Tongue (tissue), 2 donors: Measurements from ENCODE around the gene HSPB7. TPM values are rescaled to one million over a fixed set of nuclear protein-coding genes. Genes with fewer than 3 reads are reported as not detected.
"Not testable (repeated sequence)": the region's sequence is repeated elsewhere in the genome, so short reads cannot be mapped to it uniquely, and the experiment has no call there.

Experiments used
- DNase-seq: peaks from one replicate; pipeline ENCODE4 v3.0.0-alpha.2; 2015
- total RNA-seq: library from RNA; depleted of rRNA; stranded (reverse); fragments of >200 nt; gene quantifications from one replicate; pipeline ENCODE4 v1.2.3, GENCODE V29; 2014

The HSPB7 gene
- total RNA-seq, 1 donor from 2014 or later: 93.7 TPM

DNA sequence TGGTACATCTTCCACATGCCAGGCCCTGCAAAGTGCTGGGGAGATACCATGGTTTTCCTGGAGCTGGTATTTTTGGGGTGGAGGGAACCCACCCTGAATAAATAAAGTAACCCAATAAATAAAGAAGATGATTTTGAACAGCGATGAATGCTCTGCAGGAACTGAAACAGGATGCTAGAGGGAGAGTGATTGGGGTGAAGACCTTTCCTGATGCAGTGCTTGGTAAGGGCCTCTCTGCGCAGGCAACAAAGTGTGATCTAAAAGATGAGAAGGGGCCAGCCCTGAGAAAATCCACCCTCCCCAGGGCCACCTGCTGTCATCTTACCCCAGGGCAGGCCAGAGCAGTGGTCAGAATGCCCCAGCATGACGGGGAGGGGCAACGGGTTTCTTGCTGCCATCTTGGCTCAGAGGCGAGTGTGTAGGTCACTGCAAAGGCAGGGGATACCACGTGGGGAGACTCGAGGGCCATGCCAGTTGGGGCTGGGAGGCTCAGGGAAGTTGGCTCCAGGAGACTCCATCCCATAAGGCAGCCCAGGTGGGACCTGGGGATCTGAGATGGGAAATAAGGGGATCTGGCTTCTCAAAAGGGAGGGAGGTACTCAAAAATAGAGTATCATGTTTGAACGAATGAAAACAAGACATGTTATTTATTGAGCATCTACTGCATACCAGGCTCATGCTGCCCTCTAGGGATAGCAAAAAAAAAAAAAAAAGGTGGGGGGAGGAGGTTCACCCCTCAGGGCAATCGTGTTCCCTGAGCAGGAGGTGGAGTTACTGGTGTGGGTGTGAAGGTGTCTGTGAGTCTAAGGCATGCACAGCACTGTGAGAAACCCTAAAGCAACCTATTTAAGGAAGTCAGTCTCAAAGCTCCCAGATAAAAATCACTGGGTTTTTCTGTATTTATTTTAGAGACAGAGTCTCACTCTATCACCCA, 11.0 kb downstream of the HSPB7 start:
- DNase-seq: no peak

DNA sequence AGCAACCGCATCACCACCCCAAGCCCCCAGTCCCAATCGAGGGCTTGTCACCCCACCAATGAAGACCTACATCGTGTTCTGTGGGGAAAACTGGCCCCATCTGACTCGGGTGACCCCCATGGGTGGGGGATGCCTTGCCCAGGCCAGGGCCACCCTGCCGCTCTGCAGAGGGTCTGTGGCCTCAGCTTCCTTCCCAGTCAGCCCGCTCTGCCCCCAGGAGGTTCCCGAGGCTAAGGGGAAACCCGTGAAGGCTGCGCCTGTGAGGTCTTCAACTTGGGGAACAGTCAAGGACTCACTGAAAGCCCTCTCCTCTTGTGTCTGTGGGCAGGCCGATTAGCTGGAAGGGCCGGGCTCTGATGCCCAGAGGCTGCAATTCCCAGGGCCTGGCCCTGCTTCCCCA, 11.8 kb downstream of the HSPB7 start:
- DNase-seq: no peak

DNA sequence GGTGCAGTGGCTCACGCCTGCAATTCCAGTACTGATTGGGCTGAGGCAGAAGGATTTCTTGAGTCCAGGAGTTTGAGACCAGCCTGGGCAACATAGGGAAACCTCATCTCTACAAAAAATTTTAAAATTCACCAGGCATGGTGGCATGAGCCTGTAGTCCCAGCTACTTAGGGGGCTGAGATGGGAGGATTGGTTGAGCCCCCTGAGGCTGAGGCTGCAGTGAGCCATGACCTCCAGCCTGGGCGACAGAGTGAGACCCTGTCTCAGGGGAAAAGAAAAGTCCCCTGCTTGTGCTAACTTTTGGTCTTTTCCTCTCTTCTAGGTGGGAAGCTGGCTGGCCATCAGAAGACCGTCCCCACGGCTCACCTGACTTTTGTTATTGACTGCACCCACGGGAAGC, 12.2 kb downstream of the HSPB7 start:
- no peak for DNase-seq

DNA sequence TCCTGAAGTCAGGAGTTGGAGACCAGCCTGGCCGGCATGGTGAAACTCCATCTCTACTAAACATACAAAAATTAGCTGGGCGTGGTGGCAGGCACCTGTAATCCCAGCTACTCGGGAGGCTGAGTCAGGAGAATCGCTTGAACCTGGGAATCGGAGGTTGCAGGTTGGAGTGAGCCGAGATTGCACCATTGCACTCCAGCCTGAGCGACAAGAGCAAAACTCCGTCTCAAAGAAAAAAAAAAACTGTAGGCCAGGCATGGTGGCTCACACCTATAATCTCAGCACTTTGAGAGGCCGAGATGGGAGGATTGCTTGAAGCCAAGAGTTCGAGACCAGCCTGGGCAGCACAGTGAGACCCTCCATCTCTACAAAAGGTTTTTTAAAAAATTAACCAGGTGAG, 16.6 kb downstream of the HSPB7 start:
- not testable (repeated sequence) for DNase-seq

DNA sequence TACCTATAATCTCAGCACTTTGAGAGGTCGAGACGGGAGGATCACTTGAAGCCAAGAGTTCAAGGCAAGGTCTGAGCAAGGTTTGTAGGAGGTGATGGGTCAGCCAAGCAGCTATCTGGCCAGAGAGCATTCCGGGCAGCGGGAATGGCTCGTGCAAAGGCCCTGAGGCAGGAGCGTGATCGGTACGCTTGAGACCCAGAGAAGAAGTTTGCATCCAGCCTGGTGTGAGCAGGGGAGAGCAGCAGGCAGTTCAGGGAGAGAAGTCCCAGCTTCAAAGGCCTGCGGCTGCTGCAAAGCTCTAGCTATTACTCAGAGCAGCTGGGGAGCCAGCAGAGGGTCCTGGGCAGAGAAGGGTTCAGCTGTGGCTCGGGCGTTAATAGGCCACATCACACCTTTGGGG, 18.9 kb downstream of the HSPB7 start:
- no peak for DNase-seq

DNA sequence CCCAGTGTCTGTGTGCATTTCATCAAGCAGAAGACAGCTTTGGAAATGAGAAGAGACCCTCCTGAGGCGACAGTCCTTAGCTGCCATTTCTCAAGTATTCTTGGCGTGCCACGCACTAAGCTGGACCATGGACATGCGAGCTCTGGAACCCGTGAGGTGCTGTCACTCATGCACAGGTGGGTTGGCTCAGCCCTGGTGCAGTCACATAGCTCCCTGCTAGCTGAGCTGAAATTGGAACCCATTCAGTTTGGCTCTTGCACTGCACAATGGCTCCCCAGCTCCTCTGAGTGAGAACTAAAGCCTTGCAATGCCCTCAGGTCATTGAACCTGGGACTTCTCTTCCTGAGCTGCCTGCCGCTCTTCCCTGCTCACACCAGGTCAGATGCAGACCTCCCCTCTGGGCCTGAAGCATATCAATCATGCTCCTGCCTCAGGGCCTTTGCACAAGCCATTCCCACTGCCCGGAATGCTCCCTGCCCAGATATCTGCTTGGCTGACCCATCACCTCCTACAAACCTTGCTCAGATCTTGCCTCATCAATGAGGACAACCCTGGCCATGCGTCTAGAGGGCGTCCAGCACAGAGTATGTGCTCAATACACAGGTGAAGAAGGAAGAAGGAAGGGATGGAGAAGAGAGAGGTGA, 20.1 kb downstream of the HSPB7 start:
- peak; percentile 38 for DNase-seq

DNA sequence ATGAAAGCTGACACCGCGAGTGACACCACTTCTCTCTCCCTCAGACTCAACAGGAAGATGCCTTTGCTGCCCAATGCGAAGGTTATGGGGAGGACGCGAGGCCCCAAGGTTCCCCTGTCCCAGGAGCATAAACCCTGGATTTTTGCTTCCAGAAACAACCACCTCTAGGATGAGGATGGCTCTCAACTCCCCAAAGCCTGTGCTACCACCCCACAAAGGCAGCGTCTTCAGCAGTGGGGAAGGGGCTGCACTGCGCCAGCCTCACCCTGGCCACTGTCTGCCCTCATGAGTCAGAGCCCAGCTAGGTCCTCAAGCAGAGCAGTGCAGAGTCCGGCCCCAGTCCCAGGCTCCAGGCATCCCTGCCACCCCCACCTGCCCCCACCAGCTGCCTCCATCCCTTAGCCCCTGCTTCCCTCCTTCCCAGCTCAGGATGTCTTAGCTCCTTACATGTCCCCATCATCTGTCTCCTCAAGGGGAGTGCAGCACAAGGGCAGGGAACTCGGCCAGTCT, 20.7 kb downstream of the HSPB7 start:
- no peak for DNase-seq

DNA sequence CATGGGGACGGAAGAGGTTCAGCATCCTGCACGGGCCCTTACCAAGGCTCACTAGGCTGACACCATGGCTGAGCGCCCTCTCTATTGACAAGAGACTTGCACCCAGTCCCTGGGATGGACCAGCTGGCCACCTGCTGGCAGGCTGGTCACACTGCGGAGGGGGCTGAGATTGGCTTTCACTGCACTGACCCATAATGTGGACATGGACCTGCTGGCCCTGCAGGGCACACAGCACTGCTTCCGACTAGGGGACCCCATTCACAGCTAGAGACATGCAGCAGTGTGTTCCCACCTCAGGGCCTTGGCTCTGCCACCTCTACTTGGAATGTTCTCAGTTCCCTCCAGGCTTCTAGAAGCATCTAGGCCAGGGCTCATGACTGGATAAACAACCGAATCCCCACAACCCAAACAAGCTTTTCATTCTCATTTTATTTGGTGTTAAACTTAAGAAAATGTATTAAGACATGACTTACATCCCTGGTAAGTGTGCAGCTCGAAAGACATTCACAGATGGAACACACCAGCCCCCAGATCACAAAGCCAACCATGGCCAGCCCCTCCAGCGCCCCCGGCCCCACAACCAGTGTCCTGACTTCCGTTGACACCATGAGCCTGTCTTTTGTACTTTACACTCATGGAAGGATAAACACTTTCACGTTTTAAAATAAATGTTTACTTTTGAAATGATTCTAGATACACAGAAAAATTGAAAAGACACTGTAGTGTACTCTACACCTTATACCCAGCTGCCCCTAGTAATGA, 23.1 kb downstream of the HSPB7 start:
- DNase-seq: peak; percentile 55

DNA sequence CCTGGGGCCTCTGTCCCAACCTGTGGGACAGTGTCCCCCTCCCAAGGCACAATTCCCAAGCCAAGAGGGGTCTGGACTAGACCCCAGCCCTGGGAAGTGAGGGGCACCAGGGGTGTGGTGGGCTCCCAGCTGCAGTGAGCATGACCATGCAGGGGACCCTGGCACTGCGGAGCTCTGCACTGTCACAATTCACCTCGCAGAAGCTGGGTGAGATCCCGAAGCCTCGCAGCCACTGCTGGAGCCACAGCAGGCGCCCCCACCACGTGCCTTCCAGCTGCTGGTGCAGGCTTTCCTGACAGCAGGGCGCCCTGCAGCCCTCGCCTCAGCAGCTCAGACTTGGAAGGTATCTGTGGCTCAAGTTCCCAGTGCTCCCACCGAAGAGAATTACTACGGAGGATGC, 23.8 kb downstream of the HSPB7 start:
- DNase-seq: no peak

DNA sequence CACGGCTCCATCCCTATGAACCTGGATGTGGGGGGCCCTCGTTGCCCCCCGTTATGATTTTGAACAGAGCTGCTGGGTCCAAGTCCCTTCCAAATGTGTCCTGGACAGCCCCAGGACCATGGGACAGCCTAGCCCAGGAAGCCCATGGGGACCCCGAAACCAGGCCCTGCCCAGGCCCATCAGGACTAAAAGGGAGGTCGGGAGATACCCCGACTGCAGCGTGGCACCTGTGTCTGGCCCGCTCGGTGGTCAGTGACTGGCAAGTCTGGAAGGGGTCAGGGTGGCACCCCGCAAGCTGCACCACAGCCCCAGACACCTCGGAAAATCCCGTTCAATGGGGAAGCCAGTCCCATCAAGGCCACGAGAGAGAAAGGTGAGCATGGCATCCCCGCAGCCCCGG, 24.2 kb downstream of the HSPB7 start:
- no peak for DNase-seq

DNA sequence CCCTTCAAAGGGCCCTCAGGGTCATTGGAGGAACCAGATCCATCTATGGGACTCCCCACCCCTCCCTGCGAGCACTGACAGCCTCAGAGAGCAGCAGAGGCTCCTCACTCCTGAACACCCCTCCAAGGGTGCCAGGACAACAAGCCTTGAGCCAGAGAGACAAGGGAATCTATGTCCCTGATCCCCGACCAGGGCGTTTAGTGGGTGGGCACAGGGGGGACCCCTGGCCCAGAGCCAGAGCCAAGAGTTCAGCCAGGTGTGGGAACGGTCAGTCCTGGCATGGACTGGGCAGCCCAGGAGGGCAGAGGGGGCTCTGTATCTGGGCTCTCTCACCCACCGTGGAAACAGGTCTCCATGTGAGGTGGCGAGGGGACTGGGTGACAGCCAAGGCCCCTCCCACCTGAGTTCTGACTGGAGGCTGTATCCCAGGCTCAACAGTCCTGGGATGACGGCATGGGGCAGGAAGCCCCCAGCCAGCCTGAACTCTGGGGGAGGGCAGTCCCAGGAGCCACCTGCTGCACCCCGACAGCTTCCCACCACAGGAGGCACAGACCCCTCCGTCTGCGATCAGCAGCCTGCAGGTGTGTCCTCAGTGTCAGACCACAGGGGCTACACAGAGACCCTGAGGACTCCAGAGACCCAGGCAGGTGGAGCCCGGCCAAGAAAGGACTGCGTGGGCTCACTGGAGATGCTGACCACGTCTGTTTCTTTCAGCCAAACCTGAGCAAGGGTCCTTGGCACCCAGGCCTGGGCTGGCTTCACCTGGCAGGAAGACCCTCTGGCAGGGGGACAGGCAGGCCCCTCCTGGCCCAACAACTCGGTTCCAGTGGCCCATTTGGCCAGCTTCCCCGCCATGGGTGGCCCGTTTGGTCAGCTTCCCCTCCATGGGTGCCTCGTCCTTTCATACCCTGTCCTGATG, 25.0 kb downstream of the HSPB7 start:
- no peak for DNase-seq

DNA sequence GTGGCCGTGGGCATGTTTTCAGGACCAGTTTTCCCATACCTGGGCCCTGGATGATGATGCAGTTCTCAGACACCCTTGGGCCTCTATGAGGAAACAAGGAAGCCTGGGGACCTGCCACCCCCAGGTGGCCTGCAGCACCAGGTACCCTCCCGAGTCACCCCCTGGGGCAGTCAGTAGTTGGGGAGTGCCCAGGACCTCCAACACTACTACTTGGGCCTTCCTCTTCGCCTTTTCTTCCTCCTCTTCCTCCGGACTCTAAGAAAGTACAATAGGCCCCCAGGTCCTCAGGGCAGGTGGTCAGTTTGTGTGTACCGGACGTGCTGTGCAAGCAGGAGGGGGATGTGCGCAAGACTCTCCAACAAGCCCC, 25.7 kb downstream of the HSPB7 start:
- no peak for DNase-seq

DNA sequence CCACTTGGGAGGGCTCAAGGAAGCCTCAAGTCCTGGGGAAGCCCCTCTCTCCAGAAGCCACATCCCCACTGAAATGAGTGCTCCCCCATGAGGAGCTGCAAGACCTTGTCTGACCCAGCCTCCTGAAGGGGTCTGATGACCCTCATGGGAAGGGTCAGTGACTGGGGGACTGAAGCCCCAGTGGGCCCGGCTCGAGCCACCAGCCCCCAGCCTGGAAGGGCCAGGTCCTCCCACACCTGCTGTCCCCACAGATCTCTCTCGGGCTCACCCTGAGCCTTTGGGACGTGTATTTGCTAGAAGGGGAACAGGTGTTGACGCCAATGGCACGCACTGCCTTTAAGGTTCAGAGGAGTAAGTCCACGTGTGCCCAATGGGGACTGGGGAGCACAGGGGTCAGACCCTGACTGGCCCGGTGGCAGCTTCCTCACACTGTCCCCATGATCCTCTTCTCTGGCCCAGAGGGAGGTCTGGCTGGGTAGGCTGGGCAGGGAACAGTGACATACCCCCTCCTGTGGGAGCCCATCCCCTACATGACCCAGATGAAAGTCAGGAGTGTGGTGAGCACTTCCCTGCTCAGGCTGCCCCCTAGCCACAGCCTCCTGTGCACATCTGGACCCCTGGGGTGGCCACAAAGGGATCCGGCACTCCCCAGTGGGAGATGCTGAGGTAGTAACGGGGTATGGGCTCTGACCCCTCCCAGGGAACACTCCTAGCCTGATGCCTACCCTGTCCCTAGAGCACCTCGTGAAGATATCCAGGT, 26.2 kb downstream of the HSPB7 start:
- no peak for DNase-seq

DNA sequence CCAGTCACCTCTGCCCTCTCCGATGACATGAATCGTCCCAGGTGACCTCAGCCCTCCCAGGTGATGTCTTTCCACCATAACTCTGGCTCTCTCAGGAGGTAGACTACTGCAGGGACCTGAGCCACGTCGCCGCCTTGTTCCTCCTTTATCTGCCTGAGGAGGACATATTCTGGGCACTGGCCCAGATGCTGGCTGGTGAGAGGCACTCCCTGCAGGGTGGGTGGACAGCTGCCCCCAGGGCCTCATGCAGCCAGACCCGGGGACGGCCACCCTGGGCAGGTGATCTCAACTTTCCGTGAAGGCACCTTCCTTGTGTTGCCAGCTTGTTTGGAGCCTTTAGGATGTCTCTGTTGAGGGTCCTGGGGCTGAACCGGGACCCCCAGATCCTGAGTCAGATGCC, 28.1 kb downstream of the HSPB7 start:
- DNase-seq: no peak

DNA sequence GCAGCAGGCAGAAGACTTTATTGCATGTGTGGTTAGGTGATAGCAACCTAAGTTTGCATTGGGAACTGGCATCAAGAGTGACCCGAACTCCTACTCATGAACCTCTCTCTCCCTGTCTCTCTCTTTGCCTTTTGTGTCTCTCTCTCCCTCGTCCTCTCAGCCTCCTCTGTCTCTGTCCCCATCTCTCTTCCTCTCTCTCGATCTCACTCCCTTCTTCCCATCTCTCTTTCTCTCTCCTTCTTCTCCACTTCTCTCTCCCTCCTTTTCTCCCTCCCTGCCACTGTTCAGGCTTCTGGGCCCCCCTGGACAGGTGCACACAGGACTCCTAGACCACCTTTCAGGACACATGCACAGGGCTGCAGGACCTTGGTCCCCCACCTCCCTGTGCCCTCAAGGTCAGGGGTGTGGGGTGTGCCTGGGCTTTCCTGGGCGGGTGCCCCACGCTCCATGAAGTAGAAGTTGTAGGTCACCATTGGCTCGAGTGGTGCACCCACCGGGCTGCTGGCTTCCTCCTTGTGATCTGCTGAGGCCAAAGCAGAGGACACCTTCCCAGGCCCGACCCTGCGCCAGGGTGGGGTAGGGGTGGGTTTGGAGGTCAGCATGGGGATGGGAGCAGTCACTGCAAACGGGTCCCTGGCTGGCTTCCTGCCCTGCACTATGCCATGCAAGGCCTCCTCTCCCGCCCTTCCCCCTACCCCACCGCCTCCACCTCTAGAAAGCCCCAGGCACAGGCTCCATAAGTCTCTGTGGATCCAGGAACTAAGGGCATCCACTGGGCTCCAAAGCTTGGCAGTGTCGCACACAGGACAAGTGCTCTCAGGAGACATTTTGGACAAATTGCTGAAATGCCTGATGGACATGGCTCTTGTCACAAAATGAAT, 28.7 kb downstream of the HSPB7 start:
- no peak for DNase-seq

DNA sequence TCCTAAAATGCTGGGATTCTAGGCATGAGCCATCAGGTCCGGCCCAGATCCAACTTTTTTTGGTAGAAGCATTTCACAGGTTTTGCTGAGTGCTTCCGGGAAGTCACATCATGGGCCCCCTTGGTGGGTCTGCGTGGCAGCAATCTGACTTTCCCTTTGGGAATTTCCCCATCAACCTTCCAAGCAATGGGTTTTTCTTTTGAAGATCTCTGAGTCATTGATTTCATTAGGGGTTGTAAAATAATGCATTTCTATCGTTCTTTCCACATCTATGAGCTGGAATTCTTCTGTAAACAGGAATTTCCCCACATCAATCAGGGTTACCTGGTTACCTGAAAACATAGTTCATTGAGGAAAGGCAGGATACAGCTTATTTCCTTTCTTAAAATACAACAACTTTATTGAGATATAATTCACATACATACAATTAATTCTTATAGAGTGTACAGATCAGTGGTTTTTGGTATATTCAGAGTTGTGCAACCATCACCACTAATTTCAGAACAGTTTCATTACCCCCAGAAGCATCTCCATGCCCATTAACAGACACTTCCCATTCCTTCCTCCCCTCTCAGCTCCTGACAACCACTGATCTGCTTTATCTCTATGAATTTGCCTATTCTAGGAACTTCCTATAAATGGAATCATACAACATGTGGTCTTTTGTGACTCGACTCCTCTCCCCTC, 32.1 kb downstream of the HSPB7 start:
- no peak for DNase-seq

DNA sequence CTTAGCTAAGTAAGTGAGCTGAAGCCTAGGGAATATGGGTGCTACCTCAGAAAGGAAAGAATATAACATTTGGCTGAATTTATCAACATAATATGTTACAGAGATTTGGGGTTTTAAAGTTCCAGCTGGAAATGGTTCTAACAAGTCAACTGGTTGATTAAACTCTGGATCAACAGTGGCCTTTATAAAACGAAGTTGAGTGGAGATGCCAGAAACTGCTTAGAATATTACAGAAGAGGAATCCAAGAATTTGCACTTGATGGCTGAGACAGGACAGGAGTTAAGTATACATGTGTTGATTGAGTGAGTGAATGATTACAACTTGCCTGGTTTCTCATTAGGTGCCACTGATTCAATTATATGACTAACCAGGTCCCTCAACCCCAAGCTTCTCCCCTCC, 34.6 kb downstream of the HSPB7 start:
- no peak for DNase-seq

DNA sequence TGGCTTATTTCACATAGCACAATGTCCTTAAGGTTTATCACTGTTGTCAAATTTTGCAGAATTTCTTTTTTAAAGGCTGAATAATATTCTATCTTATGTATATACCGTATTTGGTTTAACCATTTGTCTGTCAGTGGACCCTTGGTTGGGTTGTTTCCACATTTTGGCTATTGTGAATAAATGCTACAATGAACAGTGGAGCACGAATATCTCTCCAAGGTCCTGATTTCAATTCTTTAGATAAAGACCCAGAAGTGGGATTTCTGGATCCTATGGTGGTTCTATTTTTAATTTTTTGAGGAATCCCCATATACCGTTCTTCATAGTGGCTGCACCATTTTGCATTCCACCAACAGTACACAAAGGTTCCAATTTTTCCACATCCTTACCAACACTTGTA, 36.2 kb downstream of the HSPB7 start:
- DNase-seq: no peak

DNA sequence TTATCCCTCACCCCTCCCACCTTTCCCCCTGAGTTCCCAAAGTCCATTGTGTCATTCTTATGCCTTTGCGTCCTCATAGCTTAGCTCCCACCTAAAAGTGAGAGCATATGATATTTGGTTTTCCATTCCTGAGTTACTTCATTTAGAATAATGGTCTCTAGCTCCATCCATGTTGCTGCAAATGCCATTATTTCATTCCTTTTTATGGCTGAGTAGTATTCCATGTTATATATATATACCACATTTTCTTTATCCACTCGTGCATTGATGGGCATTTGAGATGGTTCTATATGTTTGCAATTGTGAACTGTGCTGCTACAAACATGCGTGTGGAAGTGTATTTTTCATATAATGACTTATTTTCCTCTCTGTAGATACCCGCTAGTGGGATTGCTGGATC, 39.9 kb downstream of the HSPB7 start:
- not testable (repeated sequence) for DNase-seq
